K562 (cell line): ENCODE data around the gene TPD52L1. TPM values are rescaled to one million over a fixed set of nuclear protein-coding genes. Genes with fewer than 3 reads are reported as not detected.

Experiments
- ATAC-seq: fragments of 200-7000 bp; cut with Tn5 transposase; 3 replicates; pipeline ENCODE4 v1.9.1; 2020; ENCODE audit warnings: moderate library complexity
- BruUV-seq: library from RNA; stranded (reverse); fragments of 400-500 nt; replicated peaks from 2 replicates; lab custom pipeline; 2021; lab: Mats Ljungman, UMichigan
- CTCF ChIA-PET: fragments of 300-600 bp; formaldehyde crosslinking; extraction: SDS; loops from one replicate; lab custom pipeline; 2021; ENCODE audit warnings: low intra/inter-chr PET ratio; lab: Yijun Ruan, JAX
- POLR2A ChIA-PET: fragments of 300-600, 350-650 bp; sonication (Branson Sonifier 250); formaldehyde crosslinking; extraction: SDS; loops from one replicate; lab custom pipeline; 2021; ENCODE audit warnings: antibody characterized with exemption, inconsistent platforms; lab: Yijun Ruan, JAX
- DNase-seq, 4 experiments: peaks; one replicate each; pipeline versions ENCODE4 v3.0.0 to v3.0.0-alpha.2; 2011 to 2018; ENCODE audit warnings: low spot score in 3 of 4, mixed read lengths in 3 of 4; ENCODE audit errors: extremely low read depth in 1 of 4
- FAIRE-seq: peaks from 2 replicates; lab custom pipeline; 2011; peaks lifted over from hg19 to GRCh38; lab: Jason Lieb, UNC
- H2AFZ ChIP-seq: 2 replicates; pipeline ENCODE4 v1.6.0; 2011; ENCODE audit warnings: low read depth, low read length, control low read depth, inconsistent platforms
- H3K27ac ChIP-seq: fragments of 200-600 bp; 3 replicates; pipeline ENCODE4 v1.8.0; 2011; ENCODE audit warnings: low read depth, mild to moderate bottlenecking, control low read depth, inconsistent platforms, low read length, moderate library complexity, mixed read lengths; ENCODE audit errors: extremely low read depth
- H3K27me3 ChIP-seq, 2 experiments: fragments of 300-600 bp in 1 of 2; 2 replicates in 1 of 2; 3 replicates in 1 of 2; pipeline versions ENCODE4 v1.6.0 to v1.8.0; 2011; ENCODE audit warnings: inconsistent platforms in 2 of 2, low read length in 2 of 2, mild to moderate bottlenecking in 1 of 2, mixed read lengths in 1 of 2, moderate library complexity in 1 of 2; ENCODE audit not compliant: control insufficient read depth in 2 of 2, insufficient read depth in 2 of 2
- H3K36me3 ChIP-seq: fragments of 300-600 bp; 3 replicates; pipeline ENCODE4 v1.8.0; 2011; ENCODE audit warnings: mild to moderate bottlenecking, low read length, inconsistent platforms; ENCODE audit not compliant: control insufficient read depth, insufficient read depth
- H3K4me1 ChIP-seq, 2 experiments: fragments of 200-600 bp in 1 of 2; replicated peaks in 1 of 2; 2 replicates in 1 of 2; 3 replicates in 1 of 2; pipeline versions ENCODE4 v1.5.1 to v1.8.0; 2011; ENCODE audit warnings: inconsistent platforms in 2 of 2, low read length in 2 of 2, mild to moderate bottlenecking in 1 of 2, mixed read lengths in 1 of 2, moderate library complexity in 1 of 2; ENCODE audit not compliant: control insufficient read depth in 2 of 2, insufficient read depth in 2 of 2
- H3K4me2 ChIP-seq: 2 replicates; pipeline ENCODE4 v1.6.1; 2011; ENCODE audit warnings: low read length, control low read depth, inconsistent platforms, mixed read lengths; ENCODE audit not compliant: insufficient read depth
- H3K4me3 ChIP-seq: fragments of 200-600 bp; sonication (generic), shearing (Covaris generic); 2 replicates; pipeline ENCODE4 v1.5.1; 2016; ENCODE audit warnings: control low read depth, inconsistent platforms
- H3K79me2 ChIP-seq: fragments of 200-600 bp; 3 replicates; pipeline ENCODE4 v1.8.0; 2011; ENCODE audit warnings: low read length, inconsistent platforms; ENCODE audit not compliant: control insufficient read depth, insufficient read depth
- H3K9ac ChIP-seq, 2 experiments: 2 replicates each; pipeline versions ENCODE4 v1.6.0 to v1.6.1; 2011; ENCODE audit warnings: low read depth in 2 of 2, low read length in 2 of 2, control low read depth in 1 of 2, inconsistent platforms in 1 of 2, mild to moderate bottlenecking in 1 of 2, mixed read lengths in 1 of 2; ENCODE audit not compliant: insufficient read depth in 1 of 2
- H3K9me1 ChIP-seq: one replicate; pipeline ENCODE4 v1.6.0; 2011; ENCODE audit warnings: inconsistent platforms, mild to moderate bottlenecking, low read length, moderate library complexity; ENCODE audit not compliant: control insufficient read depth, insufficient read depth
- H3K9me3 ChIP-seq: replicated peaks from 2 replicates; pipeline ENCODE4 v1.5.1; 2011; ENCODE audit warnings: low read depth, low read length, inconsistent platforms; ENCODE audit not compliant: control insufficient read depth, insufficient read depth
- H4K20me1 ChIP-seq: replicated peaks from 2 replicates; pipeline ENCODE4 v1.6.1; 2011; ENCODE audit warnings: low read length, inconsistent platforms, mixed read lengths; ENCODE audit not compliant: control insufficient read depth, insufficient read depth
- GABPB1 ChIP-seq: sonication (generic); formaldehyde crosslinking; IDR thresholded peaks from 2 replicates; pipeline ENCODE4 v1.8.0; 2022; ENCODE audit warnings: mild to moderate bottlenecking, missing genetic modification reagents
- KDM1A ChIP-seq, 2 experiments: fragments of 450-650 bp; IDR thresholded peaks; 2 replicates each; pipeline ENCODE4 v1.6.1; 2016; ENCODE audit warnings: mild to moderate bottlenecking in 2 of 2
- ZNF174 ChIP-seq: fragments of 250-450 bp; sonication (Bioruptor Pico); IDR thresholded peaks from 2 replicates; pipeline ENCODE4 v1.4.0; 2020; ENCODE audit warnings: mild to moderate bottlenecking
- ZNF316 ChIP-seq: fragments of 450-650 bp; IDR thresholded peaks from 2 replicates; pipeline ENCODE4 v1.6.1; 2016
- WGBS: fragments of 100-300 bp; shearing (Covaris generic); methylation state at CpG from one replicate; pipeline ENCODE4 v1.1.6; 2016; ENCODE audit warnings: low coverage, mixed read lengths; ENCODE audit not compliant: insufficient coverage; ENCODE audit errors: missing lambda C conversion rate; 5-methylcytosine and 5-hydroxymethylcytosine counted together
- in situ Hi-C: fragments of 300-500 bp; cut with MboI; formaldehyde crosslinking; loops from 4 replicates; pipeline ENCODE4 v1.15.0; 2018; ENCODE audit warnings: inconsistent platforms, mixed read lengths
- intact Hi-C: fragments of 100-400 bp; cut with micrococcal nuclease; formaldehyde crosslinking; loops from 2 replicates; pipeline ENCODE4 v1.14.2; 2022
- polyA plus RNA-seq, 8 experiments: library from polyadenylated mRNA; depleted of rRNA in 4 of 8; stranded (reverse) in 5 of 8; unstranded in 3 of 8; fragments of >200 nt; fragmentation: Nextera tagmentation in 2 of 8; fragmentation: Illumina TruSeq in 1 of 8; extraction: Ambion mirVana in 2 of 8; extraction: Trizol in 1 of 8; gene quantifications; 2 replicates each; pipeline versions ENCODE4 v1.2.1 to v1.2.3, GENCODE V29; 2011 to 2014; ENCODE audit warnings: inconsistent platforms in 1 of 8, missing spikeins in 1 of 8
- total RNA-seq, 7 experiments: library from RNA; depleted of rRNA in 6 of 7; stranded (reverse); fragments of >200 nt in 6 of 7; fragmentation: Illumina TruSeq in 2 of 7; extraction: Trizol in 2 of 7; gene quantifications; 2 replicates each; pipeline versions ENCODE4 v1.2.1 to v1.2.3, GENCODE V29; 2011 to 2021; ENCODE audit warnings: low replicate concordance in 1 of 7
- TF ChIP-seq, protein P1 (sequence below): fragments of 250-450 bp; sonication (Bioruptor Pico); IDR thresholded peaks from 2 replicates; pipeline ENCODE4 v1.4.0; 2020; ENCODE audit warnings: mild to moderate bottlenecking, moderate library complexity
- TF ChIP-seq, protein P2 (sequence below): fragments of 250-450 bp; sonication (Bioruptor Pico); IDR thresholded peaks from 2 replicates; pipeline ENCODE4 v1.8.0; 2021; ENCODE audit warnings: mild to moderate bottlenecking, moderate library complexity
- TF ChIP-seq, protein P3 (sequence below): IDR thresholded peaks from 2 replicates; pipeline ENCODE4 v1.6.1; 2016; ENCODE audit warnings: missing genetic modification characterization, missing compliant biosample characterization
- TF ChIP-seq, protein P4 (sequence below), 2 experiments: fragments of 200-800 bp in 1 of 2; sonication (Bioruptor generic) in 1 of 2; sonication (generic) in 1 of 2; formaldehyde crosslinking in 1 of 2; IDR thresholded peaks in 1 of 2; conservative IDR thresholded peaks in 1 of 2; 2 replicates each; pipeline versions ENCODE4 v1.5.0 to v1.6.1; 2016 to 2020; ENCODE audit warnings: missing compliant biosample characterization in 1 of 2, missing genetic modification characterization in 1 of 2, missing genetic modification reagents in 1 of 2
- TF ChIP-seq, protein P5 (sequence below): fragments of 450-650 bp; formaldehyde crosslinking; conservative IDR thresholded peaks from 2 replicates; pipeline ENCODE4 v1.4.0; 2022; ENCODE audit warnings: mild to moderate bottlenecking, missing genetic modification characterization

The TPD52L1 gene
- total and polyA plus RNA-seq, 9 of the 15 experiments (the other 6 are each of a cell fraction or from before 2014, with no cell fraction given), result 12.9 to 149 (median 75.7) TPM

DNA sequence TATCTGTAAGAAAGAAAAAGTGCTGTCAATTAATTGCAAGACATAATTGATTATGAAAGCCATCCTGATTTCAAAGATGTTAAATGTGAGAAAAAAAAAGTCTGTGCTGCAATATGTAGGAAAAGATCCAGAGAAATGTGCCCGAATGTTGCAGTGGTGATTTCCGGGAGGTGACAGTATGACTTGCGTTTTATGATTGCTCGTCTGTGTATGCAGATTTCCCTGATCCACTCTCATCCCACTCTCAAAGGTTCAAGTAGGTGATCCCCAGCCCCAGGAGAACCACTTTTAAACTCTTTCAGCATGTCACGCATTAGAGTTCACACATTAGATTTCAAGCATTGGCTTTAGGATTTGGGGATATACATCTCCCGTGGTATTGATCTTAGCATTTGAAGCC is 57.8 kb downstream of the TPD52L1 start (continued):
- TF ChIP-seq, protein P1, sequence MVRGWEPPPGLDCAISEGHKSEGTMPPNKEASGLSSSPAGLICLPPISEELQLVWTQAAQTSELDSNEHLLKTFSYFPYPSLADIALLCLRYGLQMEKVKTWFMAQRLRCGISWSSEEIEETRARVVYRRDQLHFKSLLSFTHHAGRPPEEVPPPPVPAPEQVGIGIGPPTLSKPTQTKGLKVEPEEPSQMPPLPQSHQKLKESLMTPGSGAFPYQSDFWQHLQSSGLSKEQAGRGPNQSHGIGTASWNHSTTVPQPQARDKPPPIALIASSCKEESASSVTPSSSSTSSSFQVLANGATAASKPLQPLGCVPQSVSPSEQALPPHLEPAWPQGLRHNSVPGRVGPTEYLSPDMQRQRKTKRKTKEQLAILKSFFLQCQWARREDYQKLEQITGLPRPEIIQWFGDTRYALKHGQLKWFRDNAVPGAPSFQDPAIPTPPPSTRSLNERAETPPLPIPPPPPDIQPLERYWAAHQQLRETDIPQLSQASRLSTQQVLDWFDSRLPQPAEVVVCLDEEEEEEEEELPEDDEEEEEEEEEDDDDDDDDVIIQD (CRISPR knock-in tag), result no peak
- TF ChIP-seq, protein P2, sequence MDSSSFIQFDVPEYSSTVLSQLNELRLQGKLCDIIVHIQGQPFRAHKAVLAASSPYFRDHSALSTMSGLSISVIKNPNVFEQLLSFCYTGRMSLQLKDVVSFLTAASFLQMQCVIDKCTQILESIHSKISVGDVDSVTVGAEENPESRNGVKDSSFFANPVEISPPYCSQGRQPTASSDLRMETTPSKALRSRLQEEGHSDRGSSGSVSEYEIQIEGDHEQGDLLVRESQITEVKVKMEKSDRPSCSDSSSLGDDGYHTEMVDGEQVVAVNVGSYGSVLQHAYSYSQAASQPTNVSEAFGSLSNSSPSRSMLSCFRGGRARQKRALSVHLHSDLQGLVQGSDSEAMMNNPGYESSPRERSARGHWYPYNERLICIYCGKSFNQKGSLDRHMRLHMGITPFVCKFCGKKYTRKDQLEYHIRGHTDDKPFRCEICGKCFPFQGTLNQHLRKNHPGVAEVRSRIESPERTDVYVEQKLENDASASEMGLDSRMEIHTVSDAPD (CRISPR knock-in tag), result no peak
- peak; percentile 35; the same call in 1 of the 2 replicates for TF ChIP-seq ZNF316
- TF ChIP-seq, protein P3, sequence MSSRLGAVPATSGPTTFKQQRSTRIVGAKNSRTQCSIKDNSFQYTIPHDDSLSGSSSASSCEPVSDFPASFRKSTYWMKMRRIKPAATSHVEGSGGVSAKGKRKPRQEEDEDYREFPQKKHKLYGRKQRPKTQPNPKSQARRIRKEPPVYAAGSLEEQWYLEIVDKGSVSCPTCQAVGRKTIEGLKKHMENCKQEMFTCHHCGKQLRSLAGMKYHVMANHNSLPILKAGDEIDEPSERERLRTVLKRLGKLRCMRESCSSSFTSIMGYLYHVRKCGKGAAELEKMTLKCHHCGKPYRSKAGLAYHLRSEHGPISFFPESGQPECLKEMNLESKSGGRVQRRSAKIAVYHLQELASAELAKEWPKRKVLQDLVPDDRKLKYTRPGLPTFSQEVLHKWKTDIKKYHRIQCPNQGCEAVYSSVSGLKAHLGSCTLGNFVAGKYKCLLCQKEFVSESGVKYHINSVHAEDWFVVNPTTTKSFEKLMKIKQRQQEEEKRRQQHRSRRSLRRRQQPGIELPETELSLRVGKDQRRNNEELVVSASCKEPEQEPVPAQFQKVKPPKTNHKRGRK (tag), result 0 out of 2 replicates have a peak, but pooled peaks have one; percentile 22

DNA sequence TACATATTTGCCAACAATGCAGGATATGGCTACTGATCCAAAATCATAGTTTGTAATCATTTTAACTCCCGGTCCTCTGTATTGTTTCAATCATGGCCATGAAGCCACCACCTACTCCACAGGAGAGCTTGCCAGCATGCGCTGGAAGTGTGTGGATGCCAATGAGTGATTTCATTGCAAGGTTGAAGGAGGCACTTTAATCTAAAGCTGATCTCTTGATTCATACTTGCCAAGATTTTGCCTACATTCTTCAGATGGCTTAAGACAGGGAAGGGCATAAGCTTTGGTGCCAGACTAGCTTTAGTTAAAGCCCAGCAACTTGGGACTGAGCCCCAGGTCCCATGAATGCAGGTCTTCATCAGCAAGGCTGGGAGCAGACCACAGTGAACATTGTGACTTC is 58.8 kb downstream of the TPD52L1 start:
- H4K20me1 ChIP-seq, result no peaks in the 10 kb centered on the region
- H2AFZ ChIP-seq, result no peak overlapping the region
- H3K4me1 ChIP-seq, result no peaks in the 10 kb centered on the region
- H3K9ac ChIP-seq, result no peak overlapping the region
- H3K9me3 ChIP-seq, result no peaks in the 10 kb centered on the region
- POLR2A ChIA-PET, result interaction anchor here (0.8 to 3.1 kb wide), 4 partner anchors 10 to 34 kb away, joined by 3 to 16 read pairs (median 4); no protein-coding TSS in a partner anchor
- H3K9me1 ChIP-seq, result no peaks in the 10 kb centered on the region
- CTCF ChIA-PET, result no interaction called here
- no peak overlapping the region for H3K4me3 ChIP-seq
- FAIRE-seq (no peak), DNase-seq (no peak), ATAC-seq (no peak)
- in situ Hi-C loops, result no loop called here
- BruUV-seq, result no TSS peak
- intact Hi-C loops, result no loop called here
- 78% methylated on average over 2 of the region's 2 CpGs for WGBS
- H3K79me2 ChIP-seq, result no peaks in the 10 kb centered on the region
- no peak overlapping the region for H3K4me2 ChIP-seq
- TF ChIP-seq KDM1A (IDR thresholded peaks at IDR 0.05) (no peak), GABPB1 (CRISPR knock-in tag) (no peak), ZNF174 (CRISPR knock-in tag) (no peak)
- TF ChIP-seq, protein P4, sequence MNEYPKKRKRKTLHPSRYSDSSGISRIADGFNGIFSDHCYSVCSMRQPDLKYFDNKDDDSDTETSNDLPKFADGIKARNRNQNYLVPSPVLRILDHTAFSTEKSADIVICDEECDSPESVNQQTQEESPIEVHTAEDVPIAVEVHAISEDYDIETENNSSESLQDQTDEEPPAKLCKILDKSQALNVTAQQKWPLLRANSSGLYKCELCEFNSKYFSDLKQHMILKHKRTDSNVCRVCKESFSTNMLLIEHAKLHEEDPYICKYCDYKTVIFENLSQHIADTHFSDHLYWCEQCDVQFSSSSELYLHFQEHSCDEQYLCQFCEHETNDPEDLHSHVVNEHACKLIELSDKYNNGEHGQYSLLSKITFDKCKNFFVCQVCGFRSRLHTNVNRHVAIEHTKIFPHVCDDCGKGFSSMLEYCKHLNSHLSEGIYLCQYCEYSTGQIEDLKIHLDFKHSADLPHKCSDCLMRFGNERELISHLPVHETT (CRISPR knock-in tag; conservative IDR thresholded peaks at IDR 0.05 in 1 of 2, IDR thresholded peaks at IDR 0.05 in 1 of 2), result no peak
- TF ChIP-seq, protein P5, sequence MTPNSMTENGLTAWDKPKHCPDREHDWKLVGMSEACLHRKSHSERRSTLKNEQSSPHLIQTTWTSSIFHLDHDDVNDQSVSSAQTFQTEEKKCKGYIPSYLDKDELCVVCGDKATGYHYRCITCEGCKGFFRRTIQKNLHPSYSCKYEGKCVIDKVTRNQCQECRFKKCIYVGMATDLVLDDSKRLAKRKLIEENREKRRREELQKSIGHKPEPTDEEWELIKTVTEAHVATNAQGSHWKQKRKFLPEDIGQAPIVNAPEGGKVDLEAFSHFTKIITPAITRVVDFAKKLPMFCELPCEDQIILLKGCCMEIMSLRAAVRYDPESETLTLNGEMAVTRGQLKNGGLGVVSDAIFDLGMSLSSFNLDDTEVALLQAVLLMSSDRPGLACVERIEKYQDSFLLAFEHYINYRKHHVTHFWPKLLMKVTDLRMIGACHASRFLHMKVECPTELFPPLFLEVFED, result no peak
- H3K36me3 ChIP-seq, result no peaks in the 10 kb centered on the region
- H3K27ac ChIP-seq, result no peak overlapping the region
- H3K27me3 ChIP-seq, result no peaks in the 10 kb centered on the region
